Measurements from ENCODE around the gene KRTAP6-2. TPM values are rescaled to one million over a fixed set of nuclear protein-coding genes. Genes with fewer than 3 reads are reported as not detected.

Gene KRTAP6-2
- total and polyA plus RNA-seq, 2 of the 8 experiments (the other 6 are each of a cell fraction or from before 2014, with no cell fraction given), result not detected

- DNase-seq (ENCODE audit: low read depth in 1 of 2, low spot score in 2 of 2), result no peak
- no peak for TF ChIP-seq GABPA (IDR thresholded peaks at IDR 0.05; ENCODE audit: borderline replicate concordance, insufficient read depth, low read length)
- no peak for TF ChIP-seq FOSL1 (IDR thresholded peaks at IDR 0.05; ENCODE audit: insufficient read depth, low read depth, low read length)
- TF ChIP-seq HDAC6 (IDR thresholded peaks at IDR 0.05; ENCODE audit: low read depth, low read length), result no peak
- TF ChIP-seq TAF1 (IDR thresholded peaks at IDR 0.05; ENCODE audit: low read depth, low read length), result no peak
- no peak for TF ChIP-seq TBP (IDR thresholded peaks at IDR 0.05; ENCODE audit: low read depth, low read length)
- TF ChIP-seq CREB1 (IDR thresholded peaks at IDR 0.05), result no peak
- no peak for TF ChIP-seq RAD21 (IDR thresholded peaks at IDR 0.05 in 1 of 2, conservative IDR thresholded peaks at IDR 0.05 in 1 of 2; ENCODE audit: low read depth in 2 of 2, low read length in 2 of 2)
These were observed 15.8 kb downstream of the KRTAP6-2 start for GRCh38 chr21:30582870-30583269.

More at GRCh38 chr21:30582870-30583269, 15.8 kb downstream of the KRTAP6-2 start:
- H4K8ac ChIP-seq (ENCODE audit: extremely low read depth, insufficient read depth, low read length), result no peak overlapping the region
- WGBS, 2 experiments (ENCODE audit: extremely low coverage in 1 of 2, insufficient coverage in 1 of 2, insufficient read length in 1 of 2, insufficient replicate concordance in 2 of 2, low coverage in 1 of 2, low lambda C conversion rate in 2 of 2, missing lambda C conversion rate in 1 of 2), result 100% methylated on average over 1 of the region's 1 CpG; no CpG with 5 or more reads in 1 of the 2 experiments
- H2BK20ac ChIP-seq (ENCODE audit: low read length), result no peak overlapping the region
- H3K23ac ChIP-seq (ENCODE audit: insufficient read length), result no peak overlapping the region
- no peak for FAIRE-seq
- no peak overlapping the region for H2BK120ac ChIP-seq (replicated peaks; ENCODE audit: low read depth, low read length)
- no peaks in the 10 kb centered on the region for H3K79me2 ChIP-seq (ENCODE audit: control insufficient read depth in 1 of 2, insufficient read depth in 2 of 2, low read length in 2 of 2)
- no peak overlapping the region for H4K5ac ChIP-seq (ENCODE audit: insufficient read length, low read depth, low read length)
- no peak overlapping the region for H3K18ac ChIP-seq (ENCODE audit: extremely low read depth, low read length)
- no peak overlapping the region for H2BK12ac ChIP-seq (ENCODE audit: low read depth, low read length)
- H3K4ac ChIP-seq (replicated peaks; ENCODE audit: insufficient read length, low read depth, low read length), result no peak overlapping the region
- no peaks in the 10 kb centered on the region for H3K4me1 ChIP-seq (replicated peaks in 1 of 4; ENCODE audit: control insufficient read depth in 3 of 4, insufficient read depth in 4 of 4, low read length in 3 of 4)
- H3K36me3 ChIP-seq (ENCODE audit: control insufficient read depth in 2 of 4, insufficient read depth in 4 of 4, low read length in 3 of 4), result no peaks in the 10 kb centered on the region
- H3K79me1 ChIP-seq (ENCODE audit: low read depth, low read length), result no peaks in the 10 kb centered on the region
- H3K27me3 ChIP-seq (replicated peaks in 1 of 4; ENCODE audit: control insufficient read depth in 3 of 4, extremely low read depth in 1 of 4, insufficient read depth in 3 of 4, low read length in 3 of 4), result no peaks in the 10 kb centered on the region
- H3K9ac ChIP-seq (replicated peaks in 1 of 4; ENCODE audit: extremely low read depth in 1 of 4, low read depth in 3 of 4, low read length in 3 of 4), result no peak overlapping the region
- H2BK15ac ChIP-seq (ENCODE audit: low read length), result no peak overlapping the region
- POLR2A ChIA-PET (ENCODE audit: partially characterized antibody), result no interaction called here
- no peak overlapping the region for H3K4me3 ChIP-seq (ENCODE audit: extremely low read depth in 1 of 4, insufficient read depth in 2 of 4, low read depth in 3 of 4, low read length in 4 of 4)
- CTCF ChIA-PET (ENCODE audit: partially characterized antibody), result no interaction called here
- no peak overlapping the region for H4K91ac ChIP-seq (replicated peaks; ENCODE audit: insufficient read length, low read length)
- H3K14ac ChIP-seq (ENCODE audit: insufficient read length), result no peak overlapping the region
- no peak overlapping the region for H3K56ac ChIP-seq (replicated peaks; ENCODE audit: insufficient read length, low read depth, low read length)
- no peak overlapping the region for H2AFZ ChIP-seq (ENCODE audit: low read length)
- no peak overlapping the region for H3K4me2 ChIP-seq (ENCODE audit: insufficient read depth in 1 of 2, low read depth in 2 of 2, low read length in 2 of 2)
- H2BK5ac ChIP-seq (ENCODE audit: low read depth, low read length), result no peak overlapping the region
- no peak overlapping the region for H3K27ac ChIP-seq (ENCODE audit: low read depth, low read length)
- H2AK5ac ChIP-seq (ENCODE audit: low read depth, low read length), result no peak overlapping the region
- no peaks in the 10 kb centered on the region for H3K9me3 ChIP-seq (ENCODE audit: insufficient read depth in 2 of 2, low read depth in 1 of 2, low read length in 1 of 2)
- H3K23me2 ChIP-seq (ENCODE audit: low read depth, low read length), result no peaks in the 10 kb centered on the region
- no peaks in the 10 kb centered on the region for H4K20me1 ChIP-seq (replicated peaks in 1 of 2; ENCODE audit: control insufficient read depth in 1 of 2, insufficient read depth in 2 of 2, low read length in 2 of 2)
